Subcutaneous adipose tissue (tissue), 4 donors: ENCODE results near the gene RWDD2A. TPM values are rescaled to one million over a fixed set of nuclear protein-coding genes. Genes with fewer than 3 reads are reported as not detected.

Source experiments
- total RNA-seq, 4 donors: library from RNA; depleted of rRNA; stranded (reverse); fragments of >200 nt; gene quantifications; one replicate each; pipeline ENCODE4 v1.1.0, GENCODE V29; 2016
- TF ChIP-seq, protein P1 (sequence below): fragments of 450-650 bp; IDR thresholded peaks from one replicate; pipeline ENCODE4 v1.5.1; 2016; ENCODE audit warnings: low read depth, mild to moderate bottlenecking, control low read depth, antibody characterized with exemption, moderate library complexity

Gene RWDD2A
- total RNA-seq, 4 donors from 2014 or later = 3.5 to 6.4 (median 4.7) TPM

DNA sequence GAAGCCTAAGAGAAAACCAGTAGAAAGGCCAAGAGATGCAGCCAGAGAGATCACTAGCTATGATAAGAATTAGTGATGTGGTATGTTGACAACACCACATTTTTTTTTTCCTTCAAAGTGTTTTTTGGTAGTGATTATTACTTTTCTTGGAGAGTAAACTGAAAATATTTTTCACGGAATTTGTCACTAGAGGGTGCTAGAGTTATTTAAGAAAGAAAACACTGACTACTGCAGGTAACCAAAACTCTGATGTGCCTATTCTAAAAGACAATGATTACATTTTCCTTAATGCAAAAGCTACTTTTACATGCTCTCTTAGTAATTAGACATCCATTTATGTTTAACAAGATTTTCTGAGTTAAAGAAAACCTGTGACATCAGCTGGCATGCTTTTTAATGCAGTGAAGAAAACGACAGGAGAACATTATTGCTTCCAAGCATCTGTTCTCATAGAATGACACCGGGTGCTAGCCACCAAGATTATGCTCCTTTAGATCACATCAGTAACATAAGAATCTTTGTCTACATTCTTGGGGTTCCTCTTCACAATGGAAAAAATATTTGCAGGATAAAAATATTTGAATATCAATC lies 28.8 kb downstream of the RWDD2A start:
- TF ChIP-seq, protein P1, sequence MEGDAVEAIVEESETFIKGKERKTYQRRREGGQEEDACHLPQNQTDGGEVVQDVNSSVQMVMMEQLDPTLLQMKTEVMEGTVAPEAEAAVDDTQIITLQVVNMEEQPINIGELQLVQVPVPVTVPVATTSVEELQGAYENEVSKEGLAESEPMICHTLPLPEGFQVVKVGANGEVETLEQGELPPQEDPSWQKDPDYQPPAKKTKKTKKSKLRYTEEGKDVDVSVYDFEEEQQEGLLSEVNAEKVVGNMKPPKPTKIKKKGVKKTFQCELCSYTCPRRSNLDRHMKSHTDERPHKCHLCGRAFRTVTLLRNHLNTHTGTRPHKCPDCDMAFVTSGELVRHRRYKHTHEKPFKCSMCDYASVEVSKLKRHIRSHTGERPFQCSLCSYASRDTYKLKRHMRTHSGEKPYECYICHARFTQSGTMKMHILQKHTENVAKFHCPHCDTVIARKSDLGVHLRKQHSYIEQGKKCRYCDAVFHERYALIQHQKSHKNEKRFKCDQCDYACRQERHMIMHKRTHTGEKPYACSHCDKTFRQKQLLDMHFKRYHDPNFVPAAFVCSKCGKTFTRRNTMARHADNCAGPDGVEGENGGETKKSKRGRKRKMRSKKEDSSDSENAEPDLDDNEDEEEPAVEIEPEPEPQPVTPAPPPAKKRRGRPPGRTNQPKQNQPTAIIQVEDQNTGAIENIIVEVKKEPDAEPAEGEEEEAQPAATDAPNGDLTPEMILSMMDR = no peak

DNA sequence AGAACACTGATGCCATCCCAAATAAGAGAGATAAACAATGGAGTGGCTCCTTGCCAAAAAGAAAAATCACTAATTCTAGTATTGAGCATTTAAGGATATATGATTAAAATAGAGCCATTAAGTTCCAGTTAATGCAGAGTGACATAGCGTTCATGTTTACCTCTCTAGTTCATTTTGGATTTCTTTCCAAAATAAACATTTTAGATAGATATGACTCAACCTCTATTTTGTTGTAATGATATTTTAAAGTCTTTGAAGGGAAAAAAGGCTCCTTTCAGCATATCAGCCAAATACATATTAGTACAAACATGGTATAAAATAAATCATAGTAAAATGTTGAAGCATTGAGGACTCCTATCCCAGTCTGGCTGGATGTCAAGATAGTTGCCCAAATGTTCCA lies 33.4 kb downstream of the RWDD2A start:
- TF ChIP-seq, protein P1 = no peak

DNA sequence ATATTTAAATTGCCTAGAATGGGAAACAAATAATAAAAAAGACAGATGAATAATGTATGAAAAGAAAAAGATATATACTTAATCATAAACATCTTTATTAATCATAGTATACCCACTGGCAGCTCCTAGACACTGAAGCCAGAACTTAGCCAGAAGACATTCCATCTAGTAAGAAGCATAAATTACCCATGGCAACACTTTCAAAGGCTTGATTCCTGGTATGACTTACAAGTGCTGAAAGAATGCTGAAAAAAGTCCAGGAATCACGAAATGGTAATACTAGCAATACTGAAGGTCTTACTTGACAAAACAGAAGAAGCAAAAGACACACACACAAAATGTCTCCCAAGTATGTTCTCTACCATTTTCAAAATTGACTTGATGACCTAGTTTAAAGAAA lies 38.0 kb downstream of the RWDD2A start:
- TF ChIP-seq, protein P1 = no peak

DNA sequence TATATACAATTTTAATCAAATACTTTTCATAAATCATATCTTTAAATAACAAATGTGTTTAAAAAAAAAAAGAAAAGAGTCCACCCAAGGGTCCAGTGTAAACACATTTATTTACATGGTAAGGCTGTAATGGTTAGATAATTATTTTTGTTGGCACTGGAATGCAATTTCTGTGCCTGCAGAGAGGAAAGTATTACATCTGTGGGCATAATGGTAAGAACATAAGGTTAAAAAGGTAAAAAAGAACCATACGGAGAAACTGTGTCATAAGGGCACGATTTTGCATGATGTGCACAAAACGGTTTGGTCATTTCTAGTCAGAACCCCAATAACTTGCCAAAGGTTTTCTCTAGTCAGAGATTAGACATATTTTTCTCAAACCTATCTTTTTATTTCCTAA lies 54.3 kb downstream of the RWDD2A start:
- TF ChIP-seq, protein P1 = no peak

Other genes with a start within 250 kb of the RWDD2A start
- 10 to 100 TPM in 2 of 4 donors, 1 to 10 TPM in 2; 4.9 to 12.1 (median 10.0) TPM for gene UBE3D, start 127.5 kb upstream of the RWDD2A start, total RNA-seq
- 10 to 100 TPM; 26.7 to 33.9 (median 31.8) TPM for gene DOP1A, start 125.7 kb upstream of the RWDD2A start, total RNA-seq
- 10 to 100 TPM; 20.3 to 98.0 (median 23.5) TPM for gene PGM3, start 92 bp upstream of the RWDD2A start, total RNA-seq
- 10 to 100 TPM; 22.3 to 52.0 (median 38.3) TPM for gene ME1, start 237.7 kb downstream of the RWDD2A start, total RNA-seq